ENCODE measurements around the gene RNF39. TPM values are rescaled to one million over a fixed set of nuclear protein-coding genes. Genes with fewer than 3 reads are reported as not detected.

Gene RNF39
- total and polyA plus RNA-seq, 2 of the 13 experiments (the other 11 are each of a cell fraction or from before 2014, with no cell fraction given) = 0.13 to 1.8 TPM

GRCh38 chr6:30101444-30102413 is 26.2 kb upstream of the RNF39 start (continued):
- no peak; the same call in 1 of the 2 replicates for TF ChIP-seq ZNF709 (CRISPR knock-in tag; IDR thresholded peaks at IDR 0.05)
- no peak for TF ChIP-seq SKI (IDR thresholded peaks at IDR 0.05; ENCODE audit: partially characterized antibody)
- TF ChIP-seq RCOR2 (CRISPR knock-in tag; IDR thresholded peaks at IDR 0.05) = 0 out of 2 replicates have a peak, but pooled peaks have one; percentile 22
- no peak; the same call in 1 of the 2 replicates for TF ChIP-seq ATF3 (CRISPR knock-in tag; IDR thresholded peaks at IDR 0.05)
- TF ChIP-seq THAP7 (CRISPR knock-in tag; IDR thresholded peaks at IDR 0.05) = no peak
- TF ChIP-seq ZNF121 (CRISPR knock-in tag; IDR thresholded peaks at IDR 0.05) = peak; percentile 76; the same call in 1 of the 2 replicates
- TF ChIP-seq ZZZ3 (CRISPR knock-in tag; IDR thresholded peaks at IDR 0.05; ENCODE audit: borderline replicate concordance) = peak; percentile 91
- TF ChIP-seq JUNB (CRISPR knock-in tag; IDR thresholded peaks at IDR 0.05; ENCODE audit: borderline replicate concordance) = no peak
- no peak for TF ChIP-seq CC2D1A (CRISPR knock-in tag; IDR thresholded peaks at IDR 0.05)
- TF ChIP-seq ZNF704 (CRISPR knock-in tag; IDR thresholded peaks at IDR 0.05; ENCODE audit: borderline replicate concordance) = peak; percentile 21; the same call in 1 of the 2 replicates
- peak; percentile 88; the same call in 1 of the 2 replicates for TF ChIP-seq SP5 (CRISPR knock-in tag; IDR thresholded peaks at IDR 0.05; ENCODE audit: borderline replicate concordance, low read depth)
- TF ChIP-seq ZNF878 (CRISPR knock-in tag; IDR thresholded peaks at IDR 0.05) = peak; percentile 72
- no peak for TF ChIP-seq FIP1L1 (IDR thresholded peaks at IDR 0.05; ENCODE audit: borderline replicate concordance, insufficient read depth, low read depth, low read length)
- 0 out of 2 replicates have a peak, but pooled peaks have one; percentile 27 for TF ChIP-seq LBX2 (CRISPR knock-in tag; IDR thresholded peaks at IDR 0.05; ENCODE audit: borderline replicate concordance)
- peak; percentile 22; the same call in 1 of the 2 replicates for TF ChIP-seq TSC22D2 (CRISPR knock-in tag; IDR thresholded peaks at IDR 0.05; ENCODE audit: borderline replicate concordance)
- no peak for TF ChIP-seq HNRNPL (IDR thresholded peaks at IDR 0.05; ENCODE audit: low read depth, low read length)
- TF ChIP-seq ZNF280D (CRISPR knock-in tag; IDR thresholded peaks at IDR 0.05) = no peak; the same call in 1 of the 2 replicates
- TF ChIP-seq MEF2D (CRISPR knock-in tag; IDR thresholded peaks at IDR 0.05) = peak; percentile 57; the same call in 1 of the 2 replicates
- no peak for TF ChIP-seq NFYC (CRISPR knock-in tag; IDR thresholded peaks at IDR 0.05)
- 0 out of 2 replicates have a peak, but pooled peaks have one; percentile 18 for TF ChIP-seq FOXO1 (CRISPR knock-in tag; IDR thresholded peaks at IDR 0.05)
- no peak for TF ChIP-seq ZNF251 (CRISPR knock-in tag; IDR thresholded peaks at IDR 0.05)
- no peak; the same call in none of the 2 replicates for TF ChIP-seq ZNF510 (CRISPR knock-in tag; IDR thresholded peaks at IDR 0.05; ENCODE audit: low read depth)
- TF ChIP-seq MYC (CRISPR knock-in tag; IDR thresholded peaks at IDR 0.05; ENCODE audit: borderline replicate concordance) = peak; percentile 60; the same call in 1 of the 2 replicates

Measured in HepG2 (cell line).